Renal cortical epithelial cell (primary cell): ENCODE results near the gene AUP1. TPM values are rescaled to one million over a fixed set of nuclear protein-coding genes. Genes with fewer than 3 reads are reported as not detected.
"Not testable (repeated sequence)": the region's sequence is repeated elsewhere in the genome, so short reads cannot be mapped to it uniquely, and the experiment has no call there.

ENCODE experiments used
- DNase-seq: peaks from one replicate; pipeline ENCODE4 v3.0.0-alpha.2; 2011; ENCODE audit warnings: low read depth
- total RNA-seq: library from RNA; depleted of rRNA; stranded (reverse); fragments of >200 nt; gene quantifications from 2 replicates; pipeline ENCODE4 v1.2.3, GENCODE V29; 2014

AUP1 gene
- total RNA-seq, 1 donor from 2014 or later: 54.7 TPM

- DNase-seq: peak; percentile 19
These were observed 30.8 kb downstream of the AUP1 start for GRCh38 chr2:74498500-74499266.

GRCh38 chr2:74497777-74498499 lies 31.6 kb downstream of the AUP1 start:
- DNase-seq: no peak

GRCh38 chr2:74496997-74497776 lies 32.3 kb downstream of the AUP1 start:
- DNase-seq: no peak

GRCh38 chr2:74495440-74495839 lies 34.1 kb downstream of the AUP1 start:
- no peak for DNase-seq

- no peak for DNase-seq
These were observed 36.0 kb downstream of the AUP1 start for GRCh38 chr2:74493546-74493945.

GRCh38 chr2:74491648-74492544 lies 37.6 kb downstream of the AUP1 start:
- no peak for DNase-seq

- DNase-seq: no peak
These were observed 39.6 kb downstream of the AUP1 start for GRCh38 chr2:74489906-74490305.

- no peak for DNase-seq
These were observed 40.6 kb downstream of the AUP1 start for GRCh38 chr2:74488643-74489481.

GRCh38 chr2:74486141-74486540 lies 43.4 kb downstream of the AUP1 start:
- no peak for DNase-seq

GRCh38 chr2:74483675-74484164 lies 45.8 kb downstream of the AUP1 start:
- DNase-seq: not testable (repeated sequence)

GRCh38 chr2:74482801-74483674 lies 46.5 kb downstream of the AUP1 start, which contains the start of the genes CCDC142 and TTC31:
Gene CCDC142, minus strand, starts transcription at chr2:74482998. Its CDS starts 161 bp downstream, at chr2:74482837.
Gene TTC31, plus strand, starts transcription at chr2:74483081. Its CDS starts 15 bp downstream, at chr2:74483096.
- DNase-seq: peak; percentile 90

GRCh38 chr2:74481961-74482800 lies 47.3 kb downstream of the AUP1 start:
- no peak for DNase-seq

- DNase-seq: no peak
These were observed 48.1 kb downstream of the AUP1 start for GRCh38 chr2:74481431-74481830.

Other genes starting within 250 kb of the AUP1 start
- gene SLC4A5, start 186.3 kb downstream of the AUP1 start, total RNA-seq: 0.89 and 1.2 TPM in 2 replicates
- 87.2 and 196 TPM in 2 replicates for gene DCTN1, start 149.4 kb downstream of the AUP1 start, total RNA-seq
- 1.4 and 3.9 TPM in 2 replicates for gene C2orf81, start 108.1 kb downstream of the AUP1 start, total RNA-seq
- gene WDR54, start 108.0 kb downstream of the AUP1 start, total RNA-seq: 39.5 and 56.6 TPM in 2 replicates
- 60.8 TPM in 2 replicates for gene RTKN, start 87.8 kb downstream of the AUP1 start, total RNA-seq
- gene INO80B, start 74.6 kb downstream of the AUP1 start, total RNA-seq: 8.7 and 27.2 TPM in 2 replicates
- 40.8 and 57.3 TPM in 2 replicates for gene WBP1, start 71.3 kb downstream of the AUP1 start, total RNA-seq
- gene MOGS, start 64.3 kb downstream of the AUP1 start, total RNA-seq: 56.3 and 67.7 TPM in 2 replicates
- gene MRPL53, start 57.0 kb downstream of the AUP1 start, total RNA-seq: 15.2 and 24.0 TPM in 2 replicates
- gene CCDC142, start 46.7 kb downstream of the AUP1 start, total RNA-seq: 9.7 and 12.8 TPM in 2 replicates
- gene TTC31, start 46.6 kb downstream of the AUP1 start, total RNA-seq: 16.0 and 18.8 TPM in 2 replicates
- gene LBX2, start 30.1 kb downstream of the AUP1 start, total RNA-seq: 0.99 and 1.0 TPM in 2 replicates
- gene PCGF1, start 22.0 kb downstream of the AUP1 start, total RNA-seq: 19.1 and 20.7 TPM in 2 replicates
- 0.05 TPM in 1 of 2 replicates, not detected in the other for gene TLX2, start 15.3 kb downstream of the AUP1 start, total RNA-seq
- 0.05 TPM in 1 of 2 replicates, not detected in the other for gene DQX1, start 3.5 kb downstream of the AUP1 start, total RNA-seq
- gene HTRA2, start 227 bp upstream of the AUP1 start, total RNA-seq: 20.0 and 50.7 TPM in 2 replicates
- 1.0 and 1.1 TPM in 2 replicates for gene LOXL3, start 24.2 kb upstream of the AUP1 start, total RNA-seq
- 13.0 and 19.8 TPM in 2 replicates for gene DOK1, start 25.0 kb upstream of the AUP1 start, total RNA-seq
- 0.17 and 0.85 TPM in 2 replicates for gene M1AP, start 118.6 kb upstream of the AUP1 start, total RNA-seq
- gene SEMA4F, start 124.5 kb upstream of the AUP1 start, total RNA-seq: 7.5 and 10.6 TPM in 2 replicates